ENCODE data around the gene DSE.

Gene DSE

DNA sequence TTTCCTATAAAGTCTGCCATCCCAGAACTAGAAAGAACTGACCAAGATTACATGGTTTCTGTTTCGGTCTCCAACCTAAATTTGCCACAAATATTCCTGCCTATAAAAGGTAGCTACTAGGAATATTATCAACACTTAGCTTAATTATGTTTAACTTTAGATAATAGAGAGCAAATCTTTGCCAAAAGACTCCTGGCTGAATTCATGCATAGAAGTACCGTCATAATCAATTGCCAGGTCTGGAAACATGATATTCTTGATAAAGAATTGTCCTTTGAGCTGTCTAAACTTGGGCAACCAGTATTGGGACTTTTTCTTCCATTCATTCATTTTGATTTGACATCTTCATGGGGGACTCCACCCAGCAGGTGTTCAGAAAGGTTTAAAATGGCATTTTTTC lies 112.9 kb downstream of the DSE start:
- TF ChIP-seq CTCF (IDR thresholded peaks at IDR 0.05; ENCODE audit: insufficient read depth, low read depth, low read length, missing control alignments) = no peak
- H3K4me3 ChIP-seq (ENCODE audit: low read depth, low read length) = no peak overlapping the region
- DNase-seq (ENCODE audit: low read depth) = no peak

DNA sequence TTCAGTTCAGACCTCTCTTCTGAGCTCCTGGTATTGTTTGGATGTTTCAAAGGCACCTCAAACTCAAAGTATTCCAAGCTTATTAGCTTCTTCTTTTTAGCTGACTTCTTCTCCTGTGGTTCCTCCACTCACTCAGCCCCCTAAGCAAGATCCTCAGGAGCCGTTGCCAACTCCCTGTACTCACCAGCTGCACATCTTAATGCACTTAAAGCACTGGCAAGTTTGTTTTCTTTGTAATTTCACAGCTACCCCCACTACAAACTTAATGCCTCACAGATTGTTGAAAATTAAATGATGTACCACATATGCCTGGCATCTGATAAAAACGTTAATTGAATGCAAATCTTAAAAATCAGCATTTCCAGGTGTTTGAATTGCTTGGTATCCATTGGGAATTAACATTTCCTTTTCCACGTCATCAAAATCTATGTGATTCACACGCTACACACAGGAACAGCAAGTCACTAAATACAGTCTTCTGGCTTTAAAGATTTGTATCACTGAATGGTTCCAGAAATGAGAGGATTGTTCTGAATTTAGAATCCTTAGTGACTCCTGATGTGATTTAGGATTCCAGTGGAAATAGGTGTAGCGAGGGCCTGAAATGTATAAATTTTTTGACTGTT lies 114.9 kb downstream of the DSE start:
- DNase-seq (ENCODE audit: low read depth) = no peak
- no peak for TF ChIP-seq CTCF (IDR thresholded peaks at IDR 0.05; ENCODE audit: insufficient read depth, low read depth, low read length, missing control alignments)
- no peak overlapping the region for H3K4me3 ChIP-seq (ENCODE audit: low read depth, low read length)

DNA sequence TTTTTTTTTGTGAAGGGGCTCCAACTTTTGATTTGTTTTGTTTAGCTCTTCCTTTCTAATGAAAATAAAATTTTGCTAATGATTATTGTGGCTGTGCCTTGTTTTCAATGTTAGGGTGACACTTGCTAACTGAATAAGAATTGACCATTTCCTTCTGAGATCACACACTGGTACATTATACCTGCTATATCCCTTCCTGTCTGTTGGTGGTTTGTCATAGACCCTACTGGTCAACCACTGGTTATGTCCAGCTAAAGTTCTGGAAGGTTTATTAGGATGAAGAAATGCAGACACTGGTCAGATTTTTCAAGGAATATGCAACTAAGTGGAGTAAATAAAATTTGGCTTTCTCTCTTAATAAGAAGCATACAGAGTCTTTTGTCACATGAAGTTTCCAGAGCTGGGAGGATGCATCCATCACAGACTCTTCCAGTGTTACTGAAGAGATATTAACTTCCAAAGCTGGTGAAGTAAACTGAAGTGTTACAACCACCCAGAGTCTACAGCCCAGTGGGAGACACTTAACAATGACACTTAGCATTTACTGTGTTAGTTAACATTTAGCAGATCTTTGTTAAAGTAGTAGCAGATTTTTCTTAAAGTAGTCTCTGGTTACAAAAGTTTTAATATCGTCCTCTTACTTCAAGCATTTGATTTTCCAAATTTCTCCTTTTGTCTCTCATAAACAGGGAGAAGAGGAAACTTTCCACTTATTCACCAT lies 121.0 kb downstream of the DSE start:
- no peak for DNase-seq (ENCODE audit: low read depth)
- H3K4me3 ChIP-seq (ENCODE audit: low read depth, low read length) = no peak overlapping the region
- TF ChIP-seq CTCF (IDR thresholded peaks at IDR 0.05; ENCODE audit: insufficient read depth, low read depth, low read length, missing control alignments) = no peak

DNA sequence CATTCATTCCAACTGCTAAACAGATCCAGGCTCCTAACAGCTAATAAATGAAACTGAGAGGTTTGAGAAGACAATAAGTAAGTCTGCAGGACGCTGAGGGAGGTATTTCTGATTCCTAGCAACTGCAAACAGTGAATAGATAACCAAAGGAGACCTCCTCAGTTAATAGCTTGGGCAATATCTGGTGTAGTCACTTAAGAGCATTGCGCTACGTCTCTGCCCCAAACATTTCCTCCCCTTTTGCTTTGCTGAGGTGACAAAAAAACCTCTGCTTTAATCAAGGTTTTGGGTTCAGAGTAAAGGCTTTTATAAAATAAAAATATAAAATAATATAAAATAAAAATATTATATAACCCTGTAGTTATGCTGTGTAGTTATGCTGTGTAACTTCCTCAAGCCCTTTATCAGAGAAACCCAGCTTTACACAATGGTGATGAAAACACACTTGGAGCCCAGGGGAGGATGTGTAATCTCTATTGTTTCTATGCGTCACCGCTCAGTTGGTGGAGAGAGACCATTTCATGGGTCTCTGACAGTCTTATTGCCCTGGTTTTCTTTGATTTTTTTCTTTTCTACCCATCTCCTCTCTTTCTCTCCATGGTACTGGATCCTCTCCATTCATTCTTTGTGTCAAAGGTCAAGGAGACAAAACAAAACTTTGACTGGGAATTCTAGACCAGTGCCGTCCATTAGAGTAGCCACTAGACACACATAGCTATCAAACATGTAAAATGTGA lies 121.8 kb downstream of the DSE start:
- no peak overlapping the region for H3K4me3 ChIP-seq (ENCODE audit: low read depth, low read length)
- TF ChIP-seq CTCF (IDR thresholded peaks at IDR 0.05; ENCODE audit: insufficient read depth, low read depth, low read length, missing control alignments) = no peak
- no peak for DNase-seq (ENCODE audit: low read depth)
